Measurements from ENCODE around the gene C1orf210. TPM values are rescaled to one million over a fixed set of nuclear protein-coding genes. Genes with fewer than 3 reads are reported as not detected.
A peak's percentile ranks its signal among the peaks of the same experiment; 100 is the strongest.

C1orf210 gene
- total RNA-seq, 4 donors from 2014 or later = 4.3 to 20.9 (median 16.0) TPM

DNA sequence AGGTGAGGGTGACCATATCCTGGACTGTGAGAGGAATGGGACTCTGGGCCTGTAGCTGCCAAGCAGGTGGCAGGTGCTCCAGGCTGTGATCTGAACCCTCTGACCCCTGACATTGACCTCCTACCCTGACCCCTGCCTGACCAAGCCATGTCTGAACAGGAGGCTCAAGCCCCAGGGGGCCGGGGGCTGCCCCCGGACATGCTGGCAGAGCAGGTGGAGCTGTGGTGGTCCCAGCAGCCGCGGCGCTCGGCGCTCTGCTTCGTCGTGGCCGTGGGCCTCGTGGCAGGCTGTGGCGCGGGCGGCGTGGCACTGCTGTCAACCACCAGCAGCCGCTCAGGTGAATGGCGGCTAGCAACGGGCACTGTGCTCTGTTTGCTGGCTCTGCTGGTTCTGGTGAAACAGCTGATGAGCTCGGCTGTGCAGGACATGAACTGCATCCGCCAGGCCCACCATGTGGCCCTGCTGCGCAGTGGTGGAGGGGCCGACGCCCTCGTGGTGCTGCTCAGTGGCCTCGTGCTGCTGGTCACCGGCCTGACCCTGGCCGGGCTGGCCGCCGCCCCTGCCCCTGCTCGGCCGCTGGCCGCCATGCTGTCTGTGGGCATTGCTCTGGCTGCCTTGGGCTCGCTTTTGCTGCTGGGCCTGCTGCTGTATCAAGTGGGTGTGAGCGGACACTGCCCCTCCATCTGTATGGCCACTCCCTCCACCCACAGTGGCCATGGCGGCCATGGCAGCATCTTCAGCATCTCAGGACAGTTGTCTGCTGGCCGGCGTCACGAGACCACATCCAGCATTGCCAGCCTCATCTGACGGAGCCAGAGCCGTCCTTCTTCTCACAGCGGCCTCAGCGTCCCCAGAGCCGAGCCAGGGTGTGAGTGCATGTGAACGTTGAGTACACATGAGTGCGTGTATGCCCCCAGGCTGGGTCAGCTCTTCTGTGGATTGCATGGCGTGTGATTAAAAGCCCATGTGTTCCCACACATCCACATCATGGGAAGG is 12.5 kb downstream of the C1orf210 start:
- no peaks in the 10 kb centered on the region for H3K9me3 ChIP-seq
- peaks cover 6% of the 10 kb centered on the region for H3K27me3 ChIP-seq
- no peak overlapping the region for H3K4me3 ChIP-seq
- no peak overlapping the region for H3K27ac ChIP-seq
- WGBS = 100% methylated on average over 10 of the region's 46 CpGs
- TF ChIP-seq POLR2A (IDR thresholded peaks at IDR 0.05) (no peak), POLR2AphosphoS5 (IDR thresholded peaks at IDR 0.05) (no peak), CTCF (IDR thresholded peaks at IDR 0.05) (no peak), EP300 (IDR thresholded peaks at IDR 0.05) (no peak)
- no peaks in the 10 kb centered on the region for H3K36me3 ChIP-seq
- H3K4me1 ChIP-seq = peaks cover 17% of the 10 kb centered on the region
- peak; percentile 50 to 57 for DNase-seq (ENCODE audit: low spot score in 2 of 2)

GRCh38 chr1:43272161-43272560 is 13.2 kb downstream of the C1orf210 start:
- no peaks in the 10 kb centered on the region for H3K9me3 ChIP-seq
- TF ChIP-seq CTCF (IDR thresholded peaks at IDR 0.05) (no peak), EP300 (IDR thresholded peaks at IDR 0.05) (no peak), POLR2AphosphoS5 (IDR thresholded peaks at IDR 0.05) (no peak), POLR2A (IDR thresholded peaks at IDR 0.05) (no peak)
- peaks cover 6% of the 10 kb centered on the region for H3K27me3 ChIP-seq
- H3K4me1 ChIP-seq = peaks cover 17% of the 10 kb centered on the region
- H3K4me3 ChIP-seq = no peak overlapping the region
- H3K27ac ChIP-seq = no peak overlapping the region
- H3K36me3 ChIP-seq = no peaks in the 10 kb centered on the region
- WGBS = 63% methylated on average over 9 of the region's 9 CpGs
- peak; percentile 41 to 68 for DNase-seq (ENCODE audit: low spot score in 2 of 2)

DNA sequence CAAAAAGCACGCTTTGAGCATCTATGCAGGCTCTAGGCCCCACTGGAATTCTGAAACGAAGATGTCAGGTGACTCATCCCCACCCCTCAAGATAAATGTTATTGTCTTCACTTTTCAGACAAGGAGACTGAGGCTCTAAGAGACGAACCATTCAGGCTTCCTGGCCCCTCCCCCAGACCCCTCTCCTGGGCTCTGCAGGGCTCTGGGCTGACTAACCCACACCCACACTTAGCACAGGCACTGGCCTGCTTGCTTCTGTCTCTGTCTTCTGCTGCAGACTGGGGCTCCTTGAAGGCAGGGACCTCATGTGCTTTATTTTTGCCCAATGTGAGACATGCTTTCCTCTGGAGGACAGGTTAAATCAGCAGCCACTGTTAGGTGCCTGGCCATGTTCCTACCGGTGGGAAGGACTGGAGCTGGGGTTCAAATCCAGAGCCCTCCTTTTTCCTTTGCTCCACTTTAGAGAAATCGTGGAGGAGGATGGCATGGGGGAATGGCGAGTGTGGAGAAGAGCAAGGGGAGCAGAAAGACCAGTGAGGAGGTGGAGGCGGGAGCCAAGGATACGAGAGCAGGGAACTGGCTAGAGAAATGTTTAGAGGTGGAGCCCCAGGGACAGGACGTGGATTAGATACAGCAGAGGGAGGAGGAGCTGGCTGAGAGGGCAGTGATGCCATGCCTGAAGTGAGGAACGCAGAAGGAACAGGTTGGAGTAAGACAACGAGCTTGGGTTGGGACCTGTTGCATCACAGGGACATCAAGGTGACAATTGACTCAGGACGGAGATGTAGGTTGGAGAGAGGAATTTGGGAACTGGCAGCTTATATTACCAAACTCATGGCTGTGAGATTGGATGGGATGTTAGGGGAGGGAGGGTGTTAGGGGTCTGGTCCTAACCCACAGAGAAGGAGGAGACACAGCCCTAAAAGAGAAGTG is 13.9 kb downstream of the C1orf210 start:
- WGBS = 64% methylated on average over 12 of the region's 12 CpGs
- Histone ChIP-seq H3K27ac (peak overlapping the region; percentile 10), H3K4me3 (peak overlapping the region; percentile 10), H3K9me3 (no peaks in the 10 kb centered on the region), H3K36me3 (no peaks in the 10 kb centered on the region), H3K4me1 (peaks cover 17% of the 10 kb centered on the region), H3K27me3 (peaks cover 6% of the 10 kb centered on the region)
- peak; percentile 28 to 52 for DNase-seq (ENCODE audit: low spot score in 2 of 2)
- TF ChIP-seq POLR2A (IDR thresholded peaks at IDR 0.05) = no peak
- no peak for TF ChIP-seq CTCF (IDR thresholded peaks at IDR 0.05)
- TF ChIP-seq POLR2AphosphoS5 (IDR thresholded peaks at IDR 0.05) = no peak
- TF ChIP-seq EP300 (IDR thresholded peaks at IDR 0.05) = no peak

- peak; percentile 68 to 80 for DNase-seq (ENCODE audit: low spot score in 2 of 2)
- H3K36me3 ChIP-seq = no peaks in the 10 kb centered on the region
- H3K4me3 ChIP-seq = peak overlapping the region; percentile 10
- 19% methylated on average over 23 of the region's 29 CpGs for WGBS
- peak overlapping the region; percentile 24 for H3K27ac ChIP-seq
- peaks cover 6% of the 10 kb centered on the region for H3K27me3 ChIP-seq
- TF ChIP-seq POLR2A (IDR thresholded peaks at IDR 0.05) (no peak), CTCF (IDR thresholded peaks at IDR 0.05) (no peak), EP300 (IDR thresholded peaks at IDR 0.05) (no peak)
- H3K4me1 ChIP-seq = peaks cover 17% of the 10 kb centered on the region
- H3K9me3 ChIP-seq = no peaks in the 10 kb centered on the region
Observed at GRCh38 chr1:43270421-43271095, 14.8 kb downstream of the C1orf210 start.

Measured in suprapubic skin (tissue), 4 donors.